Measurements from ENCODE around the gene ALG11. TPM values are rescaled to one million over a fixed set of nuclear protein-coding genes. Genes with fewer than 3 reads are reported as not detected.

The ALG11 gene, protein sequence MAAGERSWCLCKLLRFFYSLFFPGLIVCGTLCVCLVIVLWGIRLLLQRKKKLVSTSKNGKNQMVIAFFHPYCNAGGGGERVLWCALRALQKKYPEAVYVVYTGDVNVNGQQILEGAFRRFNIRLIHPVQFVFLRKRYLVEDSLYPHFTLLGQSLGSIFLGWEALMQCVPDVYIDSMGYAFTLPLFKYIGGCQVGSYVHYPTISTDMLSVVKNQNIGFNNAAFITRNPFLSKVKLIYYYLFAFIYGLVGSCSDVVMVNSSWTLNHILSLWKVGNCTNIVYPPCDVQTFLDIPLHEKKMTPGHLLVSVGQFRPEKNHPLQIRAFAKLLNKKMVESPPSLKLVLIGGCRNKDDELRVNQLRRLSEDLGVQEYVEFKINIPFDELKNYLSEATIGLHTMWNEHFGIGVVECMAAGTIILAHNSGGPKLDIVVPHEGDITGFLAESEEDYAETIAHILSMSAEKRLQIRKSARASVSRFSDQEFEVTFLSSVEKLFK
- total RNA-seq (10 to 100 TPM; 31.2 to 31.9 TPM), polyA plus RNA-seq (ENCODE audit: insufficient read length in 6 of 6) (10 to 100 TPM; 27.1 to 34.9 (median 31.3) TPM)
- long read RNA-seq, donor 1, transcript ALG11-202 (4 exons, 2,558 nt): major isoform, 12 of 34 reads
- long read RNA-seq, donor 1, transcript ALG11-203 (2 exons, 1,404 nt): minor isoform, 7 of 34 reads
- long read RNA-seq, donor 1, partial matches to known transcripts: 11 of 34 reads
- long read RNA-seq, donor 1, other reads (novel, unspliced or antisense): 0 of 34 reads
- long read RNA-seq, donor 2, transcript ALG11-202 (4 exons, 2,558 nt): major isoform, 8 of 12 reads
- long read RNA-seq, donor 2, partial matches to known transcripts: 0 of 12 reads
- long read RNA-seq, donor 2, other reads (novel, unspliced or antisense): 0 of 12 reads
- long read RNA-seq, donor 3, transcript ALG11-202 (4 exons, 2,558 nt): major isoform, 5 of 8 reads
- long read RNA-seq, donor 3, partial matches to known transcripts: 0 of 8 reads
- long read RNA-seq, donor 3, other reads (novel, unspliced or antisense): 0 of 8 reads
- long read RNA-seq, donor 4, transcript ALG11-202 (4 exons, 2,558 nt): major isoform, 7 of 16 reads
- long read RNA-seq, donor 4, partial matches to known transcripts: 1 of 16 reads
- long read RNA-seq, donor 4, other reads (novel, unspliced or antisense): 5 of 16 reads
- long read RNA-seq, donor 5, transcript ALG11-202 (4 exons, 2,558 nt): major isoform, 6 of 20 reads
- long read RNA-seq, donor 5, partial matches to known transcripts: 9 of 20 reads
- long read RNA-seq, donor 5, other reads (novel, unspliced or antisense): 0 of 20 reads
- long read RNA-seq, donor 6, full-length matches to known transcripts: 13 of 20 reads
- long read RNA-seq, donor 6, partial matches to known transcripts: 7 of 20 reads
- long read RNA-seq, donor 6, other reads (novel, unspliced or antisense): 0 of 20 reads
- long read RNA-seq, donor 7, partial matches to known transcripts: 5 of 12 reads
- long read RNA-seq, donor 7, other reads (novel, unspliced or antisense): 0 of 12 reads
- long read RNA-seq, donor 8, transcript ALG11-203 (2 exons, 1,404 nt): minor isoform, 5 of 26 reads
- long read RNA-seq, donor 8, transcript ALG11-202 (4 exons, 2,558 nt): major isoform, 11 of 26 reads
- long read RNA-seq, donor 8, partial matches to known transcripts: 7 of 26 reads
- long read RNA-seq, donor 8, other reads (novel, unspliced or antisense): 0 of 26 reads
- long read RNA-seq, donor 9: 0 reads
- long read RNA-seq, donor 10, transcript ALG11-202 (4 exons, 2,558 nt): major isoform, 7 of 14 reads
- long read RNA-seq, donor 10, partial matches to known transcripts: 2 of 14 reads
- long read RNA-seq, donor 10, other reads (novel, unspliced or antisense): 1 of 14 reads
- long read RNA-seq, donor 11, transcript ALG11-202 (4 exons, 2,558 nt): minor isoform, 5 of 12 reads
- long read RNA-seq, donor 11, transcript ALG11-203 (2 exons, 1,404 nt): major isoform, 6 of 12 reads
- long read RNA-seq, donor 11, partial matches to known transcripts: 0 of 12 reads
- long read RNA-seq, donor 11, other reads (novel, unspliced or antisense): 0 of 12 reads
- long read RNA-seq, donor 12, transcript ALG11-202 (4 exons, 2,558 nt): major isoform, 6 of 8 reads
- long read RNA-seq, donor 12, partial matches to known transcripts: 0 of 8 reads
- long read RNA-seq, donor 12, other reads (novel, unspliced or antisense): 0 of 8 reads

DNA sequence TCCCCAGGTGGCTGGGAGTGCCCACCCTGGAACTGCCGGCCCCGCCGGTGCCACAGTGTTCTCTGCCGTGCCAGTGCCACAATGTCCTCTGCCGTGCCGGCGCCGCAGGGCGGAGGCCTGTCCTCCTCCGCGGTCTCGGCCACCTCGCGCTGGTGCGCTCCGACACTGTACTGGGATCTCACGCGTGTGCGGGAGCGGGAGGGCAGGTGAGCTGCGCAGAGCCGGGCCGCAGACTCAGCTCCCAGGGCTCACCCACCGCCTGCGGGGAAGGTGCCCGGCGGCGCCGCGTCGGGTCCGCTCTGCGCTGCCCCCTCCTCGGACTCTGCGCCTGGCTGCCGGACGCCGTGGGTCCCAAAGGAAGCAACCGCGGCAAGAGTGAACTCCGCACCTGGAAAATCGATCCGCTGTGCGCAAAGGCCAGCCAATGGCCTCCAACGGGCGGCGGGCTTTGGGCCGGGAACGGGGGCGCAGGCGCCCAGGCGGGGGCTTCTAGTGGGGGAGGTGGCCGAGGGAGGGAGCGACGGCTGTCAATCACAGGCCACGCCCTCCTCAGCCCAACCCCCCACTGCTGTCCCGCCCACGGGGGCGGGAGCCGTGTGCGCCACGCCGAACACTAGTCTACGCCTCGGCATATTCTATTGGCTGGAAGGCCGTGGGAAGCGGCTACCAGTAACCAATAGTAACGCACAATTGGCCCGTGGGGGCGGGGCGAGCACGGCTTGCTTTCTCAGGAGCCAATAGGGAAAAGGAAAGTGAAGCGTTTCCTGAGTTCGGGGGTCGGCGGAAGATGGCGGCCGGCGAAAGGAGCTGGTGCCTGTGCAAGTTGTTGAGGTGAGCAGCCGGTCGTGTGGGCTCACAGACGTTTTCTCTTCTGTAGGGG, at the start of gene ALG11:
Gene ALG11 (plus strand): TSS at position 767 of the 880 bp plus-strand sequence. CDS start 21 bp downstream, at position 788.
- Histone ChIP-seq H3K27me3 (peaks cover 0 to 26% of the 10 kb centered on the region in 2 donors), H3K36me3 (peaks cover 0 to 12% of the 10 kb centered on the region in 2 donors), H3K4me1 (peaks cover 14 to 29% of the 10 kb centered on the region in 2 donors), H3K4me3 (peak within 1 kb of the TSS; percentile 95 to 98), H3K9me3 (no peaks in the 10 kb centered on the region), H3K27ac (peak within 1 kb of the TSS; percentile 45 to 48)
- DNase-seq (peak; percentile 96 to 99 (median 98)), ATAC-seq (peak; percentile 100)
- intact Hi-C loops (cut with DNase I): no loop called here
- TF ChIP-seq, protein P1, sequence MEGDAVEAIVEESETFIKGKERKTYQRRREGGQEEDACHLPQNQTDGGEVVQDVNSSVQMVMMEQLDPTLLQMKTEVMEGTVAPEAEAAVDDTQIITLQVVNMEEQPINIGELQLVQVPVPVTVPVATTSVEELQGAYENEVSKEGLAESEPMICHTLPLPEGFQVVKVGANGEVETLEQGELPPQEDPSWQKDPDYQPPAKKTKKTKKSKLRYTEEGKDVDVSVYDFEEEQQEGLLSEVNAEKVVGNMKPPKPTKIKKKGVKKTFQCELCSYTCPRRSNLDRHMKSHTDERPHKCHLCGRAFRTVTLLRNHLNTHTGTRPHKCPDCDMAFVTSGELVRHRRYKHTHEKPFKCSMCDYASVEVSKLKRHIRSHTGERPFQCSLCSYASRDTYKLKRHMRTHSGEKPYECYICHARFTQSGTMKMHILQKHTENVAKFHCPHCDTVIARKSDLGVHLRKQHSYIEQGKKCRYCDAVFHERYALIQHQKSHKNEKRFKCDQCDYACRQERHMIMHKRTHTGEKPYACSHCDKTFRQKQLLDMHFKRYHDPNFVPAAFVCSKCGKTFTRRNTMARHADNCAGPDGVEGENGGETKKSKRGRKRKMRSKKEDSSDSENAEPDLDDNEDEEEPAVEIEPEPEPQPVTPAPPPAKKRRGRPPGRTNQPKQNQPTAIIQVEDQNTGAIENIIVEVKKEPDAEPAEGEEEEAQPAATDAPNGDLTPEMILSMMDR (IDR thresholded peaks at IDR 0.05): no peak

DNA sequence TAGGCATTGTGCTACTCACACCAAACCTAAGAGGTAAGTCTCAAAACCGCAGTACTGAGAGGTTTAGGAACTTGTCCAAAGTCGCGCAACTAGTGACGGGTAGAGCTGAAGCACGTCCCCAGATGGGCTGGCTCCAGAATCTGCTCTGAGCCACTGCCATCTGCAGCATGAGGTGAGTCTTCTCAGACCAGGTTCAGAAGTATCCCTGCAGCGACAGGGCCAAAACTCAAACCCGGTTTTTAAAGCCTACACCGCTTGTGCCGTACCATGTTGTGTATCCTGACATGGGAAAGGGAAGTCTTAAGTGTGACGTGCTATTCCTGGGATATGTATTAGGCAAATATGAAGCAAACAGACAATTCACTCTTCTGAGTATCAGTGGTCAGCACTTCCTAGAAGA, 46.0 kb upstream of the ALG11 start:
- TF ChIP-seq, protein P1 (IDR thresholded peaks at IDR 0.05): no peak
- DNase-seq: no peak
- Histone ChIP-seq H3K9me3 (no peaks in the 10 kb centered on the region), H3K27me3 (no peaks in the 10 kb centered on the region), H3K4me3 (no peak overlapping the region), H3K36me3 (no peaks in the 10 kb centered on the region), H3K27ac (no peak overlapping the region), H3K4me1 (no peaks in the 10 kb centered on the region)
- no peak for ATAC-seq
- intact Hi-C loops (cut with DNase I): no loop called here

DNA sequence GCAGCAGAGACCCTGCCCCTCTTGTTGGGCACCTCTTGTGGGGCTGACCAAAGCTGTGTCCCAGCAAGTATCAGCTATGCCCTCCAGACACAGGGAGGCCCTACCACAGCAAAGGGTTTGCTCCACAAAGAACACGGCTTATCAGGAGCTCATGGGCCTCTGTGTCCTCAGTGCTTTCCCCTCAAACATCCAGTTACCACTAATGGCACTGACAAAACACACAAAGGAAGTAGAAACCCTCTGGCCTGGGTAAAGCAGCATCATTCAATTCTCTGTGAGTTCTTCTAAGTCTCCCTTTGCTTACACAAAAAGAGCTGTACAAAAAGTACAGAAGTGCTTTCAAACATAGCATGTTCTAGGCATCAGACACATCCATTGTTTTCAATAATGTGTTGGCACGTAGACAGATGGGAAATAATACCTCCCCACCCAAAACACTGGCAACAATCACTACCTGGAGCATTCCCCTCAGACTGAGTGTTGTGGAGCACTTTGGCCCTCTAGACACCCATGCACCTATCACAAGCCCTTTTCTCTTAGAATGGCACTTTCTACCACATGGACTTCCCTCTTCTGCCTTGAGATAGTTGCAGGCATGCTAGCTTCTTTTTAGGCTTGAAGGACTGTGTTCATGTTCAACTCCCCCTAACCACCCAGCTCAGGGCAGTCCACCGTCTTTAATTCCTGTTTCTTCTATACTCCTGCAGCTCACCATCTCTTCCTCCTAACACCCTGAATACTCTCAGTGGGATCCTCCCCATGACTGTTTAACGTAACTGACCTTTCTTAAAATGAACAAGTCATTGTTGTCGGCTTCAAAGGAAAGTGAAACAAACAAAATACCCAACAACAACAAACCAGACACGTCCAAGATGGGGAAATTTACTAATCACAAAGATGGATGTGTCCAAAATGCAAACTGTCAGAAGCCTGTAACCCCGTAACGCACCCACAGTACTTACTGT, 44.4 kb upstream of the ALG11 start:
- no peaks in the 10 kb centered on the region for H3K4me1 ChIP-seq
- no peaks in the 10 kb centered on the region for H3K27me3 ChIP-seq
- peak overlapping the region in 1 of 2 donors; percentile 46 for H3K27ac ChIP-seq
- no peak overlapping the region for H3K4me3 ChIP-seq
- DNase-seq (no peak), ATAC-seq (no peak)
- TF ChIP-seq, protein P1 (IDR thresholded peaks at IDR 0.05): no peak
- intact Hi-C loops (cut with DNase I): no loop called here
- H3K9me3 ChIP-seq: no peaks in the 10 kb centered on the region
- no peaks in the 10 kb centered on the region for H3K36me3 ChIP-seq

All from left lung (tissue), 14 donors.